GM21737 (cell line): Measurements from ENCODE around the gene SIX2.

ENCODE experiments used
- ATAC-seq: cut with Tn5 transposase; IDR thresholded peaks from one replicate; pipeline ENCODE4 v1.9.1; 2021; ENCODE audit warnings: mild to moderate bottlenecking, moderate library complexity; ENCODE audit not compliant: unreplicated experiment

The SIX2 gene

DNA sequence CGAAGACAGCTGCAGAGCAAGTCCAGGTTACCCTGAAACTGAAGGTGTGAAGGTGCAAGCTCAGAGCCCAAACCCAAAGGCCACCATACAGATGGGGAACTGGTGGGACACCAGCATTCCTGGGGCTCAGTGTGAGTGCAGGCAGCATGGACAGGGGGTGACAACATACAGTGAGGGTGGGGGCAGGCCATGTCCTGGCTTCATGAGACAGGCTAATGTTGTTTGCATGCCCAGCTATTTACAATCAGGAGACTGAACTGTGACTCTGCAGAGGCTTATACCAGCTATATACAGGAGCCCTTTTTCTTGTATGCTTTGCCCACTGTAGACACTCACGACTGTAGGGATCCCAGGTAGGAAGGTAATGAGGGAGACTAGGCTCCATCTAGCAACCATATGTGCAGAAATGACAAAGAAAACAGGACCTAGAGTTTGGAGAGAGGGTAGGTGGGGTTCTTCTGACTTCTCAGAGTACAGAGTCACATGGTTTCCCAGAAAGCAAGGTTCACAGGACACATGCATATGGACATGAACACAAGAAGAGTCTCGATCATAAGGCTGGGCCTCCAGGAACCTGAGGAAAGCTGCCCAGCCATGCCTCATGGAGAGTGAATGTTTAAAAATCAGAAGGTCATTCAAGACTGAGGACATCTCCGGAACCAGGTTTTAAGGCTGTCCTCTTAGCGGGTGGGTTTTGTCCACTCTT, 41.4 kb downstream of the SIX2 start:
- no peak for ATAC-seq

DNA sequence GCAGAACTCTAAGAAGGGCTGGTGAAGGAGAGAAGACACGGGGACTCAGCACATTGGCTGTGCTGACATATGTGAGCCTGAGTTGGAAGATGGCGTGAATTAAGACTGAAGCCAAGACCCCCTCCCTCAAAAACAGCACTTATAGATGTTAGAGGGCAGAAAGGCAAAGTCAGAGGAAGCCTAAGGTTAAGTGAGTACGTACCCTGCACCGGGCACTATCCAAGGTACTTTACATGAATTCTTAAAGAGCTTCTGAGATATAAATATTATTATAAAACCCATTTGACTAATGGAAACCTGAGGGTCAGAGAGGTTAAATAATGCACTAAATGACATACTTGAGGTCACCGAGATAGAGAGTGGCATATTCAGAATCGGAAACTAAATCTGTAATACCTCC, 42.2 kb downstream of the SIX2 start:
- no peak for ATAC-seq

DNA sequence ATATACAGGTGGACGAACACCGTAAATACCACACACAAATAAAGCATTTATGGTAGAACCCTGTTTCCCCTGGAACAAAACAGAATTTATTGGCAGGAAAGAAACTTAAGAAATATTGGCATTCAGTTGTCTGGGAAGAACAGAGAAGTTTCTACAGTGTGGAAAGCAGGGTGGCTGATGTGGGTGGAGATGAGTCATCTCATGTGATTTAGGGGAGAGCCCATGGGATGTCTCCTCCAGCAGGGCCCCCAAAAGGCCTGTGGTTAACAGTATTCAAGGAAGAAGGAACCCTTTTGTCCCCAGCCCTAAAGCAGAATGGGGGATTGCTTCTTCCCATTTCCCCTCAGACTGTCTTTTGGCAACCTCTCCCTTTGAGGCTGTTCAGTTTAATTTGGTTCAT, 43.6 kb downstream of the SIX2 start:
- ATAC-seq, result no peak

DNA sequence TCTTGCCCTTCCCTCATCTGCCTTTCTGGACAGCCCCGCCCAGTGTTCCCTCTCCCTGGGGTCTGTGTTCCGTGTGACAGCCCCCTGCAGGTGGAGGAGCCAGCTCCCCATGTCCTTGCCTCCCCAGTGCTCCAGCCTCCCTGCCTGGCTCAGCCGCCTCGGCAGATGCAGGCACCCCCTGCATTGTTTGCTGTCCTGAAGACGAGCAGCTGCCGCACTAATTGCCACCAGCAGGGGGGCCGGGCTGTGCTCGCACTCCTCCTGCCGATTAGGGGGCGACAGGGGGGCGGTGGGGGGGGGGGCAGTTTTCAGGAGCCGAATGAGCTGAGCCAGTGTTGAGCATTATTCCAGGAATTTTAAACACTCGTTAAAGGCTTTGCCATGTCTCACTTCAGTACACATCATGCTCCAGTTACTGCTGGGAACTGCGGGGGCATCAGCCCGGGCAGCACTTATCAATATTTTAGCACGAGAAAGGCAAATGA, 44.5 kb downstream of the SIX2 start:
- no peak for ATAC-seq

DNA sequence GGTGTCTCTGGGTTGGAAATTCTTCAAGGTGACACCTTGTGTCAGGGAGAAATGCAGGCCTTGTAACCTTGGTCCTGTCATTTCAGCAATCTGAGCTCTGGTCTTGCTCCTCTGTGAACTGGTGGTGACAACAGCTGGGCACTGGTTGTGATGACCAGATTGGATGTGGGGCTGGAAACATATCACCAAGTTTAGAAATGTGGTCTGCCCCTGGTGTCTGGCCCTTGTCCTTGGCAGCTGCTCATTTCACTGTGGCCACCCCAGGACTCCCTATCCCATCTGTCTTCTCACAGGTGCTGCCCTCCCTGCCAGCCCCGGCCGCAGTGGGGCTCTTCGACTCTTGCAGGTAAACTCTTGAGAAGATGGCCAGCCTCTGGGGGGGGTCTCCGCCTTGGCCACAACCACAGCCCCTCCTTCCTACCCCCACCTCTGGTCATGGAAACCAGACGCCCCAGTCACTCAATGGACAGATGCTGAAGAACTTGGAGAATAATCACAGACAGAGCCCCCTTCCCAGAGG, 47.0 kb downstream of the SIX2 start:
- no peak for ATAC-seq

- no peak for ATAC-seq
Observed at GRCh38 chr2:44960871-44961270, 48.4 kb downstream of the SIX2 start.

- ATAC-seq, result no peak
Observed at GRCh38 chr2:44959855-44960254, 49.4 kb downstream of the SIX2 start.

DNA sequence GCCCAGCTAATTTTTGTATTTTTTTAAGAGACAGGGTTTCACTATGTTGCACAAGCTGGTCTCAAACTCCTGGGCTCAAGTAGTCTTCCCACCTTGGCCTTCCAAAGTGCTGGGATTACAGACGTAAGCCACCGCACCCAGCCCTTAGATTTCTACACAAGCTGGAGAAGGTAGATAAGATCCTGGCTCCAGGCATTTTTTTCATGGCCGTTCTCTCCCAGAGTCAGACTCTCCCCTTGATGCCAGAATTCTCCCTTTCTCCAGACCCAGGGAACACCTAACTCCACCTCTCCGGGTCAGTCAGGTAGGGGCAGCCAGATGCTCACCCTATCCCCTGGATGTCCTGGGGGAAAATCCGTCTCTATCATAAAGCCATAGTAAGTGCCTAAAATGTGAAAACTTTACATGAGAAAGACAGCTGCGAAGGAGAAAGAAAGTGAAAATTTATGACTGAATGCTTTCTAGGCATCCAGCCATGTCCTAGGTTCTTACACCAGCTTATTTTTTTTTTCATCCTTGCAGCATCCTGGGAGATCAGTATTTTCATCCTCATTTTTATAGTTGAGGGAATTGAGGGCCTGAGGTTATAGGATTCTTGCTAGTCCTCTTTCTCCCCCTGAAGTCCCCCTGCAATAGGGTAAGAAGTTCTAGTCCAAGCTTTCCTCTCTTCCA, 51.5 kb downstream of the SIX2 start:
- no peak for ATAC-seq

GRCh38 chr2:44956843-44957242, 52.4 kb downstream of the SIX2 start:
- ATAC-seq, result no peak

DNA sequence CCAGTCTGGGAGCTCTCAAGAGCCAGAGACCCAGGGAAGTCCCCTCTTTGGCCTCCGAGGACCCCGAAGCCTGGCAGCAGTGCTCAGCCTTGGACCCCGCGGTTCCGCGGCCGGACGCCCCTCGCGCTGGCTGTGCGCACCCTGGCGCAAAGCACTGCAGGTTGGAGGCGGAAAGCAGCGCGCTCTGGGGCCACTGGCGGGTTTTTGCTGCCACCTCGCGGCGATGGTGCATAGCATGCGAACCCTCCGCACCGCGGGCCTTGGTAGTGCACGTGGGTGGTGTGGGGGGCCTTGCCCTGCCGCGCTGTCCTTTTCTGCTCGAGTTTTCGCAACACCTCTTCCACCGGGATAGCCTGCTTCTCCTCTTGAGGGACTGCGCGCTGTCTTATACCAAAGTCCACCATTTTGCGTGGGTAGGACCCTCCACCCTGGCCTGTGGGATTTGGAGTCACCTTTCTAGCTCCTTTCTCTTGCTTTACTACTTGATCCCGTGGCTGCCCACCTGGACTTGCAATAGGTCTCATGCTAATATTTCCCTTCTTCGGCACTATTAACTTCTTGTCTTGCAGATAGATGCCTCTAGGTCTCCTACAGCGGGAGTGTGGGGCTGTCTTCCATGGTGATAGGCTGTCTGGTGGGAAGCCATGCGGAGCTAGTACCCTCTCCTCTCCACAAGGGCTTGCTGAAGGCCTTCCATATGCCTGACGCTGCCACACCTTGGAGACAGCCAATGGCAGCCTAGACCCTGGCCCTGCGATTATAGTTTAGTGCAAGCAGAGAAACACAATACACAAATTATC, 53.5 kb downstream of the SIX2 start:
- ATAC-seq, result peak; percentile 48
